HG02759 (cell line): Measurements from ENCODE around the gene TYW1.
"Not testable (repeated sequence)": the region's sequence is repeated elsewhere in the genome, so short reads cannot be mapped to it uniquely, and the experiment has no call there.

Experiments
- ATAC-seq: cut with Tn5 transposase; IDR thresholded peaks from one replicate; pipeline ENCODE4 v1.9.1; 2021; ENCODE audit warnings: mild to moderate bottlenecking, moderate library complexity; ENCODE audit not compliant: unreplicated experiment

The TYW1 gene

DNA sequence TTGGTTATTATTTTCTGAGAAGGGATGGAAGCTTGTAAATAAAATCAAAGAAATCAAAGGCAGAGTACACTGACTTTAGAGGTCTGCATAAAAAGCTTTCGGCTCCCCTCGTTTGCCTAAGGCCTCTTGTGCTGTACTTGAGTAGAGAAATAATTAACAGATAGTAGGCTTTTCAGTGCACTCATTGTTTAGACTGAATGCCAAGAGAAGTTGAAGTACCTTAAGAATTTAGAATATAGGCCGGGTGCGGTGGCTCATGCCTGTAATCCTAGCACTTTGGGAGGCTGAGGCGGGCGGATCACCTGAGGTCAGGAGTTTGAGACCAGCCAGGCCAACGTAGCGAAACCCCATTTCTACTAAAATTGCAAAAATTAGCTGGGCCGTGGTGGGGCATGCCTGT, 232.4 kb downstream of the TYW1 start:
- not testable (repeated sequence) for ATAC-seq

DNA sequence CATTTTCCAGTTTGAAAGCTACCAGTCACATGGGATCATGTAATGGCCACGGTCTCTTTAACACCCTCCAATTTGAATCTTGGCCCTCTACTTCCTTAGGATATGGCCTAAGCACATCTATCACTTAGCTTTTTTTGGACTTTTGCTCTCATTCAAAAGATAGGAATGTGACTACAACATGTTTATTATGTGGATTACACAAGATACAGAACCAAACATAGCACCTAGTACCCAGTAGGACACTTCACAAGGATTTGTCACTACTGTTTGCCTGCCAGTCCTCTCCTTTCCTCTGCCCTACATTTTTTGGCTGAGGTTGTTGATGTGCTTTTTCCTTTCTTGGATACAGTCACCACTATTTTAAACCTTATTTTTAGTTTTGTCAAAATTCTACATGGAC, 233.4 kb downstream of the TYW1 start:
- not testable (repeated sequence) for ATAC-seq

DNA sequence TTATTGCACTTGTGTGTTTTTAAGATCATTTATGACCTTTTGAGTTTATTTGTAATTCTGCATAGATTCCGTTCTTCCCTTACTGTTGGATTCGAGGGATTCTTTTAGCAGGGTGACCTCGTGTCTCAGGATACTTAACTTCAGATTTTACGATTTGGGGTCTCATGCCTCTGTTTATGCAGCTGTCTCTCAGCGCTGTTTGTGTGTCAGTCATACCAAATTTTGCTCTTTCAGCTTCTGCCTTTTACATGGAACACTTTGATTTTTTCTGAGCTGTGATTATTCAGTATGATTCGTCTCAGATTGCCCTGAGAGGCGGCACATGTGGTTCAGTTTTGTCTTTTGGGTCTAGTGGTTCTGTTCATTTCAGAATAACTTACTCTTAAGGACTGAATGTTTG, 236.9 kb downstream of the TYW1 start:
- not testable (repeated sequence) for ATAC-seq

DNA sequence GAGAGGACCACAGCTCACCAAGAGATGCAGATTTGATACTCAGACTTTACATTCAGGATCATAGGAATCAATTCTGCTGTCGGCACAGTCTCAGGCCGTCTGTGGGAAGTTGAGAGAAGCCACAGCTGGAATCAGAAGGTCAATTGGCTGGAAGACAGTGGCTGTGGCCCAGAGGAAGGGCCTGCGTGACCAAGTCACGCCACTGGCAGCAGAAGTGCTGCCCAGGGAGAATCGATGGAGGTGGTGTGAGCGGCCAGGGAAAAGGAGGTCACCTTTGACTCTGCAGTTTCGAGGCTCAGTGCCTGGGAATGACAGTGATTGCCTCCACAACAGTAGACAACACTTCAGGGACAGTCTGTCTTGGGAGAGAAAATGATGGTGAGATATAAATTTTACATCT, 239.6 kb downstream of the TYW1 start:
- not testable (repeated sequence) for ATAC-seq

DNA sequence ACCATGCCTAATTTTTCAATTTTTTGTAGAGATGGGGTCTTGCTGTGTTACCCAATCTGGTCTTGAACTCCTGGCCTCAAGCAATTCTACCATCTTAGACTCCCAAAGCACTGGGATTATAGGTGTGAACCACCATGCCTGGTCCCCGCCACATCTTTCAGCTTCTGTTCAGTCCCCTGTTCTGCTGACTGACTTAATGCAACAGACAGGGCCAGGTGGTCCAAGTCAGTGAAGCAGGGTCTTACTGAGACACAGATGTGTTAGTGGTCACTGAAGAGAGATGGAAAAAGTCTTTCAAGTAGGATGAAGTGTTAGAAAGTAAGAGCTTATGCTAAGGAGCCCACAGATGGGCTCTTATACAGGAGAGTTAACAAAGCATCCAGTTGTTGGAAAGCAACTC, 246.2 kb downstream of the TYW1 start:
- not testable (repeated sequence) for ATAC-seq

DNA sequence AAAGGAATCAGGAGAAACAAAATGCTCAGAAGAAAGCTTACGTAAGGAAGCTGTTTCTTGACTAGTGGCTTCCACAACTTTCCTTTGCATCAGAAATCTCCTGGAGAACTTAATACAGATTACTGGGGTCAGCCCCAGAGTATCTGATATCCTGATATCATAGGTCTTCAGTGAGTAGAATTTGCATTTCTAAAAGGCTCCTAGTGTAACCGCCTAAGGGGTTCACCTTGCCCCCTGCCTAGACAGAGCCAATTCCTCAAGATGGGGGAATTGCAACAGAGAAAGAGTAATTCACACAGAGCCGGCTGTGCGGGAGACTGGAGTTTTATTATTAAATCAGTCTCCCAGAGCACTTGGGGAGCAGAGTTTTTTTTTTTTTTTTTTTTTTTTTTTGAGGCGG, 251.7 kb downstream of the TYW1 start:
- ATAC-seq: not testable (repeated sequence)

DNA sequence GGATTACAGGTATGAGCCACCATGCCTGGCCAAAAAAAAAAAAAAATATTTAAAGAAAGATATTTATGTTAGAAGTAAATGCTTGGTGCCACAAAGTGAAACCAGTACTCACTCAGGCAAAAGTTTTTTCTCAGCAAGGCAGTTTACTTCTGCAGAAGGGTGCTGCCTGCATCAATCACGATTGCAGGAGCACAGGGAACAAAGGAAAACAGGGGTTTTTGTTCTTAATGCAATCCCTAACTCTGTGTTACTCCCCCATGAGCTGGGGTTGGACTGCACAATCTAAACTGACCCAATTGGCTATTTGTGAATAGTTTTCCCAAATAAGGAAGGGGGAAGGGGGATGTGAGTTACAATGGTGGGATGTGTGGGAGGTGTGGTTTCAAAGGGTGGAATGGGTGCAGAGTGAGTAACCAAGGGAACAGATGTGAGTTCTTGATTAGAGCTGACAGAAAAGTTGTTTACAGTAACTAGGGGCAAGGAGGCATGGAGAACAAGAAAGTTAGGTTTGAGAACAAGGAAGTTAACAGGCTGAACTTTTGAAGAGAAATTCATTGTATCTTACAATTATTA, 255.4 kb downstream of the TYW1 start:
- ATAC-seq: no peak

DNA sequence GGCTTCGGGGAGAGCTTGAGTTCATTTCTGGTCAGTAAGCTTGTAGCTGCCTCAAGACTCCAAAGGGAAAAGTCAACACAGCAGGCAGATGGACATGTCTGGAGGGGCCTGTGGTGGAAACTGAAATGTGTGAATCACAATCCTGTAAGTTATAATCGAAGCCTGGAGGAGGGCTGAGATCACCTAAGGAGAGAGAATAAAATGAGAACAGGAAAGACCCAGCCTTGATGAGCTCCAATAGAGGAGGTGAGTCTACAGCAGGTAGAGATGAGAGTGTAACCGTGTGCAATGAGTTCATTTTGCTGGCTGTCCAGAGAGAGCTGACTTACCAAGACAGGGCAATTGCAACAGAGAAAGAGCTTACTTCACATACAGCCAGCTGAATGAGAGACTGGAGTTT, 258.4 kb downstream of the TYW1 start:
- not testable (repeated sequence) for ATAC-seq

DNA sequence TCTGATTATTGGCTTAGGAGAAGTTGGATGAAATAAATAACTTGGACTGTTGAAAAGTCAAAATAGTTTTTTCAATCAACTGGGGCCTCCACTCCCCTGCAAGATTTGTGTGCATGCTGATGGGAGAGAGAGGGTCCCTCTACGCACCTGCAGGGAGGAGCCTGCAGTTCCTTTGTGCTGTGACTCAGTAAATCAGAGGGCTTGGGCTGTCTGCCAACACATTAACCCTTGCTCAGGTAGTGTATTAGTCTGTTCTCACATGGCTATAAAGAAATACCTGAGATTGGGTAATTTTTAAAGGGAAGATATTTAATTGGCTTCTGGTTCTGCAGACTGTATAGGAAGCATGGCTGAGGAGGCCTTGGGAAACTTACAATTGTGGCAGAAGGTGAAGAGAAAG, 261.1 kb downstream of the TYW1 start:
- not testable (repeated sequence) for ATAC-seq

DNA sequence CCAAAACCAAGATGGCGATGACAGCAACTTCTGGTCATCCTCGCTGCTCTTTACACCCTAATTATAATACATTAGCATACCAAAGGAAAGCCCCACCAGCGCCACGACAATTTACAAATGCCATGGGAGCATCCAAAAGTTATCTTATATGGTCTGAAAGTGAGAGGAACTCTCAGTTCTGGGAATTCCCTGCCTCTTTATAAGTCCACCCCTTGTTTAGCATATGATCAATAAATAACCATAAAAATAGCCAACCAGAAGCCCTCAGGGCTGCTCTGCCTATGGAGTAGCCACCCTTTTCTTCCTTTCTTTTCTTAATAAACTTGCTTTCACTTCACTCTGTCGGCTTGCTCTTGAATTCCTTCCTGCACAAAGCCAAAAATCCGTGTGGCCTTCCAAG, 262.7 kb downstream of the TYW1 start:
- not testable (repeated sequence) for ATAC-seq

DNA sequence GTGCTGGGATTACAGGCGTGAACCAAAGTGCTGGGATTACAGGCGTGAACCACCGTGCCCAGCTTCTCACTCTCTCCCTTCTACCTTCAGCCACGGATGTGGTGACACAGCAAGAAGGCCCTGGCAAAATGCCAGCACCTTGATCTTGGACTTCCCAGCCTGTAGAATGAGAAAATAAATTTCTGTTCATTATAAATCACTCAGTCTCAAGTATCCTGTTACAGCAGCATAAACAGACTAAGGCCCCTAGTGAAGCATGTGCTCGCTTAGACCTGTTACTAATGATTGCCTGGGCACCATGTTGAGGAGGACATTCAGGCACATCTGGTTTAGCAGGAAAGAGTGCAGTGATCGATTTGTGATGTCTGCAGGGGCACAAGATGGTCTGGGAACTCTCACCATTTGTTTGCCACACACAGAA, 263.5 kb downstream of the TYW1 start:
- ATAC-seq: not testable (repeated sequence)

DNA sequence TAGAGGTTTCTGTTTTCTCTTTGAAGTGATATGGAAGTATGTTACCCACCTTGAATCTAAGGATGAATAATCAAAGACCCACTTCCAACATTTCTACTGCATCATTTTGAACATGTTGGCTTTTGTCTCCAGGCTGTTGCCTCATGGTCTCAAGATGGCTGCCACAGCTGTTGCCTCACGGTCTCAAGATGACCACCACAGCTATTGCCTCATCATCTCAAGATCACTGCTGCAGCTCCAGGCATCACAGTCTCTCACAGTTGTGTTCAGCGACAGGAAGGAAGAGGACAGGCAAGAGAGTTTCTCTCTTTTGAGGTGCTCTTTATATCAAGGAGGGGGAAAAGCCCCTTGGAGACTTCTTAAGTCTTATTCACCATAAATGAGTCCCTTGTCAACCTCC, 267.4 kb downstream of the TYW1 start:
- not testable (repeated sequence) for ATAC-seq

DNA sequence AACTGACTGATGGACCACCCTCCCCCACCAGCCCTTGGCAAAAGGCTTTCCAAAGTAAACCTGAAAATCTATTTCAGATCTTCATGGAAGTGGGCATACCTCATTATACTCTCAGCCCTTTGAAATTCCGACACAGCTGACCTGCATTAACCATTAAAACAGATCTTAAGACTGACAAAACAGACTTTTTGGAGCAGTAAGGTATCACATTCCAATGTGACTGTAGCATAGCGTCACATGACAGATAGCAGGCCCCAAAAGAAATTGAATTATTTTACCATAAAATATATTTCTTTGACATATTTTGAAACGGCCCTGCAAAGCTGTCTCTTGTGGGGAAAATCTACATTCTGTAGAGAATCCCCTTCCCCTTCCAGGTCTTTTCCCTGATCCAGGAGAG, 269.4 kb downstream of the TYW1 start:
- ATAC-seq: not testable (repeated sequence)

DNA sequence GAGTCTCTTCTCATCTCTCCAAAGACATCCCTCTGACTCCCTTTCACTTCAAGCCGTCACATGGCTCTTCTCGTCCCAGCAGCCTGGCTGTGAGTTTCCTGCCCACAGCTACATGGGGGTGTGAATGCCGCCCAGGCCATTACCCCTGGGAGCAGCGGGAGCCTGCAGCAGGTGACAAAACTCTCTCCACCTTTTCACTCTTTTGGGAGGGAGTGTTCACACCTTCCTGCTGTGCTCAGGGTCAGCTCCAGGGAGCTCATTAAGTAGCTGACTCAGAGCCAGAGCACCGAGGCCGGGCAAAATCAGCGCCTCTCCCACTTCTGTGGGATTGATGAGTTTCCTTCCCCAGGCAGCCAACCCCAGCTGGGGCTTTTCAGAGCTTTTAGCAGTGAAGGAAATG, 271.3 kb downstream of the TYW1 start:
- ATAC-seq: no peak

DNA sequence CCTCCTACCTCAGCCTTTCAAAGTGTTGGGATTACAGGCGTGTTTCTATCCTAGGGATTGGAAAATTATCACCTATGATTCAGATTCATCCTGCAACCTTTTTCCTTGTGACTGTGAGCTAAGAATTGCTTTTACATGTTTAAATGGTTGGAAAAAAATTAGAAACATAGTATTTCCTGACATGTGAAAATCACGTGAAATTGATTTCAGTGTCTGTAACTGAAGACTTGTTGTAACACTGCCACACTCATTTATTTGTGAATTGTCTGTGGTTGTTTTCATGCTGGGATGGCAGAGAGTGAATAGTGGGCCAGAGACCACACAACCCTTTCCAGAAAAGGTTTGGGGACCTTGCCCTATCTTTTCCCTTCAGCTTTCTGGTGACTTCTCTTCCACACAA, 273.3 kb downstream of the TYW1 start:
- not testable (repeated sequence) for ATAC-seq
